HCT116 (cell line): ENCODE data around the gene ICA1. TPM values are rescaled to one million over a fixed set of nuclear protein-coding genes. Genes with fewer than 3 reads are reported as not detected.

ENCODE experiments used
- ATAC-seq: fragments of 200-7000 bp; cut with Tn5 transposase; 2 replicates; pipeline ENCODE4 v1.9.1; 2020; ENCODE audit warnings: mild to moderate bottlenecking, moderate library complexity
- BruUV-seq: library from RNA; stranded (reverse); fragments of 400-500 nt; replicated peaks from 2 replicates; lab custom pipeline; 2021; lab: Mats Ljungman, UMichigan
- CTCF ChIA-PET: fragments of 300-600 bp; sonication (Branson Sonifier 250); formaldehyde crosslinking; loops from one replicate; lab custom pipeline; 2021; ENCODE audit warnings: antibody characterized with exemption; lab: Charles Lee
- POLR2A ChIA-PET: fragments of 300-600, 350-600 bp; sonication (Branson Sonifier 250); formaldehyde crosslinking; loops from one replicate; lab custom pipeline; 2021; ENCODE audit warnings: antibody characterized with exemption; lab: Charles Lee
- RAD21 ChIA-PET, 2 experiments: fragments of 300-600 bp; sonication (Branson Sonifier 250); formaldehyde crosslinking; loops; one replicate each; lab custom pipeline; 2023; ENCODE audit warnings: low total read pairs in 2 of 2; ENCODE audit not compliant: uncharacterized antibody in 2 of 2, unreplicated experiment in 2 of 2, low non-redundant PET in 1 of 2; lab: Charles Lee
- DNase-seq: peaks from one replicate; pipeline ENCODE4 v3.0.0-alpha.2; 2010; ENCODE audit warnings: low read depth, low spot score
- H2AFZ ChIP-seq: fragments of 200-600 bp; shearing (Covaris generic), sonication (generic); 2 replicates; pipeline ENCODE4 v1.6.1; 2017; ENCODE audit warnings: low read depth, mixed run types, mixed read lengths, antibody characterized with exemption, low read length; ENCODE audit not compliant: poor library complexity, severe bottlenecking
- H3K27ac ChIP-seq: 2 replicates; pipeline ENCODE4 v1.5.1; 2012; ENCODE audit warnings: low read depth, low read length
- H3K27me3 ChIP-seq: fragments of 200-600 bp; sonication (generic); 2 replicates; pipeline ENCODE4 v1.6.1; 2016; ENCODE audit warnings: mixed run types, low read length, mixed read lengths; ENCODE audit not compliant: insufficient read depth
- H3K36me3 ChIP-seq, 2 experiments: fragments of 200-500 bp in 1 of 2; fragments of 200-600 bp in 1 of 2; sonication (Bioruptor generic) in 1 of 2; sonication (generic) in 1 of 2; 2 replicates each; pipeline versions ENCODE4 v1.5.1 to v1.6.1; 2014 to 2016; ENCODE audit warnings: low read length in 2 of 2, inconsistent platforms in 1 of 2, mixed read lengths in 1 of 2, mixed run types in 1 of 2; ENCODE audit not compliant: insufficient read depth in 2 of 2, control insufficient read depth in 1 of 2
- H3K4me1 ChIP-seq, 2 experiments: fragments of 200-600 bp in 1 of 2; sonication (generic) in 1 of 2; 2 replicates each; pipeline versions ENCODE4 v1.5.1 to v1.6.1; 2012 to 2017; ENCODE audit warnings: low read length in 2 of 2, inconsistent platforms in 1 of 2, mild to moderate bottlenecking in 1 of 2, mixed read lengths in 1 of 2, mixed run types in 1 of 2, moderate library complexity in 1 of 2; ENCODE audit not compliant: insufficient read depth in 2 of 2, control insufficient read depth in 1 of 2
- H3K4me2 ChIP-seq: fragments of 200-600 bp; sonication (generic); 2 replicates; pipeline ENCODE4 v1.6.1; 2017; ENCODE audit warnings: mixed run types, low read length, mixed read lengths
- H3K4me3 ChIP-seq, 2 experiments: fragments of 200-600 bp in 1 of 2; sonication (generic) in 1 of 2; replicated peaks in 1 of 2; 2 replicates each; pipeline ENCODE4 v1.5.1; 2011 to 2016; ENCODE audit warnings: low read length in 2 of 2, control low read depth in 1 of 2, low read depth in 1 of 2, mild to moderate bottlenecking in 1 of 2, mixed read lengths in 1 of 2, mixed run types in 1 of 2
- H3K79me2 ChIP-seq: fragments of 200-600 bp; sonication (generic); 2 replicates; pipeline ENCODE4 v1.6.1; 2017; ENCODE audit warnings: mild to moderate bottlenecking, mixed run types, low read length, moderate library complexity, mixed read lengths; ENCODE audit not compliant: insufficient read depth
- H3K9ac ChIP-seq: fragments of 200-600 bp; sonication (generic); 2 replicates; pipeline ENCODE4 v1.6.1; 2016; ENCODE audit warnings: low read length, mixed read lengths
- H3K9me2 ChIP-seq: fragments of 200-600 bp; sonication (generic), shearing (Covaris generic); 2 replicates; pipeline ENCODE4 v1.6.1; 2017; ENCODE audit warnings: mixed run types, mild to moderate bottlenecking, moderate library complexity; ENCODE audit not compliant: insufficient read depth
- H3K9me3 ChIP-seq, 2 experiments: fragments of 200-500 bp in 1 of 2; fragments of 200-600 bp in 1 of 2; sonication (Bioruptor generic) in 1 of 2; sonication (generic) in 1 of 2; 2 replicates each; pipeline ENCODE4 v1.6.1; 2014 to 2017; ENCODE audit warnings: low read length in 2 of 2, mixed read lengths in 2 of 2, inconsistent platforms in 1 of 2, low read depth in 1 of 2, mild to moderate bottlenecking in 1 of 2, mixed run types in 1 of 2, moderate library complexity in 1 of 2; ENCODE audit not compliant: control insufficient read depth in 1 of 2, insufficient read depth in 1 of 2
- H4K20me1 ChIP-seq: fragments of 200-600 bp; sonication (generic), shearing (Covaris generic); 2 replicates; pipeline ENCODE4 v1.6.1; 2017; ENCODE audit warnings: mixed run types, mild to moderate bottlenecking, moderate library complexity; ENCODE audit not compliant: insufficient read depth
- CBX3 ChIP-seq: IDR thresholded peaks from 2 replicates; pipeline ENCODE4 v1.6.1; 2012; ENCODE audit warnings: low read depth
- CEBPB ChIP-seq: IDR thresholded peaks from 2 replicates; pipeline ENCODE4 v1.6.1; 2012; ENCODE audit warnings: low read depth
- EGR1 ChIP-seq: IDR thresholded peaks from 2 replicates; pipeline ENCODE4 v1.6.1; 2012; ENCODE audit warnings: low read depth
- ELF1 ChIP-seq: IDR thresholded peaks from 2 replicates; pipeline ENCODE4 v1.6.1; 2012; ENCODE audit warnings: low read depth, borderline replicate concordance
- EZH2phosphoT487 ChIP-seq: fragments of 200-600 bp; IDR thresholded peaks from 2 replicates; pipeline ENCODE4 v1.6.1; 2018; ENCODE audit warnings: antibody characterized with exemption, borderline replicate concordance
- FOSL1 ChIP-seq: IDR thresholded peaks from 2 replicates; pipeline ENCODE4 v1.6.1; 2012; ENCODE audit warnings: low read depth
- JUND ChIP-seq: IDR thresholded peaks from 2 replicates; pipeline ENCODE4 v1.6.1; 2012
- POLR2A ChIP-seq: IDR thresholded peaks from 2 replicates; pipeline ENCODE4 v1.7.0; 2011; ENCODE audit warnings: borderline replicate concordance; ENCODE audit not compliant: insufficient read depth, insufficient read length; ENCODE audit errors: extremely low read depth
- POLR2AphosphoS5 ChIP-seq: IDR thresholded peaks from 2 replicates; pipeline ENCODE4 v1.6.1; 2011; ENCODE audit warnings: mild to moderate bottlenecking, low read depth, low read length, moderate library complexity
- RAD21 ChIP-seq: IDR thresholded peaks from 2 replicates; pipeline ENCODE4 v1.6.1; 2012; ENCODE audit warnings: low read depth, mild to moderate bottlenecking
- SP1 ChIP-seq: IDR thresholded peaks from 2 replicates; pipeline ENCODE4 v1.6.1; 2012; ENCODE audit warnings: low read depth
- TCF7L2 ChIP-seq: IDR thresholded peaks from 2 replicates; pipeline ENCODE4 v1.7.0; 2011; ENCODE audit warnings: borderline replicate concordance, inconsistent platforms; ENCODE audit not compliant: insufficient read depth, insufficient read length; ENCODE audit errors: extremely low read depth
- YY1 ChIP-seq: IDR thresholded peaks from 2 replicates; pipeline ENCODE4 v1.6.1; 2011; ENCODE audit warnings: low read length, low read depth, moderate library complexity, mild to moderate bottlenecking; ENCODE audit not compliant: insufficient replicate concordance; ENCODE audit errors: extremely low read depth
- ZFX ChIP-seq: fragments of 450-650 bp; IDR thresholded peaks from 2 replicates; pipeline ENCODE4 v1.6.1; 2017
- ZNF274 ChIP-seq: fragments of 200-500 bp; sonication (Bioruptor generic); IDR thresholded peaks from 2 replicates; pipeline ENCODE4 v1.6.1; 2014; ENCODE audit warnings: mild to moderate bottlenecking, low read depth, low read length, inconsistent platforms
- intact Hi-C: fragments of 100-400 bp; cut with micrococcal nuclease; formaldehyde crosslinking; loops from 2 replicates; pipeline ENCODE4 v1.10.0; 2022
- total RNA-seq: library from RNA; stranded (reverse); gene quantifications from one replicate; pipeline ENCODE4 v1.2.1, GENCODE V29; 2021; ENCODE audit not compliant: unreplicated experiment
- TF ChIP-seq, protein P1 (sequence below): IDR thresholded peaks from 2 replicates; pipeline ENCODE4 v1.6.1; 2012
- TF ChIP-seq, protein P2 (sequence below): IDR thresholded peaks from 2 replicates; pipeline ENCODE4 v1.6.1; 2011; ENCODE audit warnings: mild to moderate bottlenecking, low read length, moderate library complexity; ENCODE audit not compliant: insufficient replicate concordance; ENCODE audit errors: extremely low read depth

The ICA1 gene
- total RNA-seq, 1 experiment from 2014 or later = 16.4 TPM

DNA sequence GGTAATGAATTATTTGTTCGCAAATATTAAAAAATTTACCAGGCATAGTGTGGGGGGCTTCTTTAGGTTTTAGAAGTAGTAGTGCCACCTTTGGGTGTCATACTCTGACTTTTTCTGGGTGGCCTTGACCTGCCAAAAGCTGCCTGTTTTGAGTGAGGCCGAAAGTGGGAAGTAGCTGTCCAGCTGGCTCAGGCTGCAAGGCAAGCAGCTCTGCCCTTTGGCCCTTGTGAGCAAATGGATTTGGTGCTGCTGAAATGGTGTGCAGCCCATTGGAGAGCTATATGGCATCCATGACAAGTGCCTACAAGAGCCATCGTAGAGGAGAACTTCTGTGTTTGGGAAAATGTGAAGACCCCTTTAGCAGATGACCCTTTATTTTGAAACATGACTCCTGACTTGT lies 20.2 kb upstream of the ICA1 start:
- no peak overlapping the region for H3K4me2 ChIP-seq
- no peaks in the 10 kb centered on the region for H3K9me3 ChIP-seq
- no peaks in the 10 kb centered on the region for H3K36me3 ChIP-seq
- no peak overlapping the region for H3K27ac ChIP-seq
- intact Hi-C loops = no loop called here
- DNase-seq = no peak
- no peaks in the 10 kb centered on the region for H3K9me2 ChIP-seq
- H3K27me3 ChIP-seq = no peaks in the 10 kb centered on the region
- no peak overlapping the region for H3K4me3 ChIP-seq
- no peak overlapping the region for H3K9ac ChIP-seq
- CTCF ChIA-PET = no interaction called here
- no TSS peak for BruUV-seq
- H3K4me1 ChIP-seq = no peaks in the 10 kb centered on the region
- no peaks in the 10 kb centered on the region for H4K20me1 ChIP-seq
- POLR2A ChIA-PET = no interaction called here
- H2AFZ ChIP-seq = no peak overlapping the region
- TF ChIP-seq EZH2phosphoT487 = no peak
- TF ChIP-seq YY1 = no peak
- TF ChIP-seq RAD21 = no peak
- TF ChIP-seq CEBPB = no peak
- TF ChIP-seq SP1 = no peak
- no peak for TF ChIP-seq ELF1
- TF ChIP-seq ZFX = no peak
- no peak for TF ChIP-seq CBX3
- no peak for TF ChIP-seq POLR2A
- TF ChIP-seq, protein P1, sequence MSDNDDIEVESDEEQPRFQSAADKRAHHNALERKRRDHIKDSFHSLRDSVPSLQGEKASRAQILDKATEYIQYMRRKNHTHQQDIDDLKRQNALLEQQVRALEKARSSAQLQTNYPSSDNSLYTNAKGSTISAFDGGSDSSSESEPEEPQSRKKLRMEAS = no peak
- no peak for TF ChIP-seq POLR2AphosphoS5
- no peak for TF ChIP-seq TCF7L2
- TF ChIP-seq EGR1 = no peak
- no peak for ATAC-seq
- RAD21 ChIA-PET = no interaction called here
- no peaks in the 10 kb centered on the region for H3K79me2 ChIP-seq

DNA sequence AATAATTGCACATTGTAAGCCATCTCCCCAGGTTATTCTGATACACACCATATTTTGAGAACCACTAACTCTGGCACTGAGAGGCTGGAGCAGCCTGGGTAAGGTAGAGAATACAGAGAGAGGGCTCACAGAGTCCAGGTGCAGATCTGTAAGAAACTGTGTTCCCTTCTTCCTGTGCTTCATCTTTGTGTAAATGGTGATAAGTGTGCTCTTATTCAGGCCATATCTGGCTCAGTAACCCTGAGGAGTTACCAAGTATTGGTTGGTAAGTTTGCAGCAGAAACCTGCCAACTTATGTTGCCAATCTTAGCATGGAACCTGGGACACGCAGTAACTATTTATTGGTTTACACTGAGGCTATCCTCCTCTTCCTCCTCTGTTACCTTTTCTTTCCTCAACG lies 16.2 kb upstream of the ICA1 start:
- Histone ChIP-seq H4K20me1 (no peaks in the 10 kb centered on the region), H3K9me2 (no peaks in the 10 kb centered on the region), H3K4me2 (no peak overlapping the region), H3K36me3 (no peaks in the 10 kb centered on the region), H3K79me2 (no peaks in the 10 kb centered on the region), H2AFZ (no peak overlapping the region), H3K4me3 (no peak overlapping the region), H3K9me3 (no peaks in the 10 kb centered on the region), H3K9ac (no peak overlapping the region), H3K27ac (no peak overlapping the region), H3K27me3 (no peaks in the 10 kb centered on the region), H3K4me1 (no peaks in the 10 kb centered on the region)
- ChIA-PET RAD21 (no interaction called here), CTCF (no interaction called here), POLR2A (no interaction called here)
- DNase-seq (no peak), ATAC-seq (no peak)
- no TSS peak for BruUV-seq
- intact Hi-C loops = no loop called here
- TF ChIP-seq TCF7L2 (no peak), EGR1 (no peak), FOSL1 (no peak), JUND (no peak), POLR2AphosphoS5 (no peak), ELF1 (no peak), ZNF274 (no peak), RAD21 (no peak), EZH2phosphoT487 (no peak), YY1 (no peak), SP1 (no peak), CBX3 (no peak), ZFX (no peak)
- TF ChIP-seq, protein P1 = no peak
- TF ChIP-seq, protein P2, sequence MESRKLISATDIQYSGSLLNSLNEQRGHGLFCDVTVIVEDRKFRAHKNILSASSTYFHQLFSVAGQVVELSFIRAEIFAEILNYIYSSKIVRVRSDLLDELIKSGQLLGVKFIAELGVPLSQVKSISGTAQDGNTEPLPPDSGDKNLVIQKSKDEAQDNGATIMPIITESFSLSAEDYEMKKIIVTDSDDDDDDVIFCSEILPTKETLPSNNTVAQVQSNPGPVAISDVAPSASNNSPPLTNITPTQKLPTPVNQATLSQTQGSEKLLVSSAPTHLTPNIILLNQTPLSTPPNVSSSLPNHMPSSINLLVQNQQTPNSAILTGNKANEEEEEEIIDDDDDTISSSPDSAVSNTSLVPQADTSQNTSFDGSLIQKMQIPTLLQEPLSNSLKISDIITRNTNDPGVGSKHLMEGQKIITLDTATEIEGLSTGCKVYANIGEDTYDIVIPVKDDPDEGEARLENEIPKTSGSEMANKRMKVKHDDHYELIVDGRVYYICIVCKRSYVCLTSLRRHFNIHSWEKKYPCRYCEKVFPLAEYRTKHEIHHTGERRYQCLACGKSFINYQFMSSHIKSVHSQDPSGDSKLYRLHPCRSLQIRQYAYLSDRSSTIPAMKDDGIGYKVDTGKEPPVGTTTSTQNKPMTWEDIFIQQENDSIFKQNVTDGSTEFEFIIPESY = no peak
